HG02678 (cell line): ENCODE results near the gene FSHR.

Experiments
- ATAC-seq: cut with Tn5 transposase; IDR thresholded peaks from one replicate; pipeline ENCODE4 v1.9.1; 2021; ENCODE audit warnings: mild to moderate bottlenecking, moderate library complexity; ENCODE audit not compliant: unreplicated experiment

Gene FSHR

GRCh38 chr2:48915227-48915626 is 239.1 kb downstream of the FSHR start:
- no peak for ATAC-seq

GRCh38 chr2:48914477-48915089 is 239.7 kb downstream of the FSHR start:
- ATAC-seq, result peak; percentile 84
